HG03442 (cell line): ENCODE data around the gene CSH1.
"Not testable (repeated sequence)": the region's sequence is repeated elsewhere in the genome, so short reads cannot be mapped to it uniquely, and the experiment has no call there.

Experiments used
- ATAC-seq: cut with Tn5 transposase; IDR thresholded peaks from one replicate; pipeline ENCODE4 v1.9.1; 2021; ENCODE audit warnings: mild to moderate bottlenecking, moderate library complexity; ENCODE audit not compliant: unreplicated experiment

The CSH1 gene

DNA sequence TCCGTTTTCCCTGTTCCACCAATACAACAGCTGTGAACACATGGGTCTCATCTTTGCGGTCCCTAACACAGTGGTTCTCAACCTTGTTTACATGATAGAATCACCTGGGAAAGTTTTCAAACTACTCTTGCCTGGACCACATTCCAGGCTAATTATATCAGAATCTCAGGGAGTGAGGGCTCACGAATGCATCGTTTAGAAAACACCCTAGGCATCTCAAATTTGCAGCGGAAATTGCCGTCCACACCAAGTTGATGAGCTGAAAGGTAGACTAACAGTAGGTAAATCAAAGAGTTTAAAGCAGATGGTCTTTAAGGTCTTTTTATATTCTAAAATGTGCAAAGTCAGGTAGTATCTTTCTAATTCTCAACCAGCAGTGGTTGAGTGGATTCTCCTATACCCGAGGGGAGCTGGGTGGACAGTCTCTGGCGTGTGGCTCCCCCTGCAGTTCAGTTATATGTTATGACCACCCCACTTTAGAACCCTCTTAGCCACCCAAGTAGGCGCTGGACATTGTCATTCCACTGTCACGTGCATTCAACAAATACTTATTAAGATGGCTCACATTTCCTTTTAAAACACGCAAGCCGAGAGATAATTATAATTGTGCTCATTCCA is 10.9 kb upstream of the CSH1 start:
- not testable (repeated sequence) for ATAC-seq

DNA sequence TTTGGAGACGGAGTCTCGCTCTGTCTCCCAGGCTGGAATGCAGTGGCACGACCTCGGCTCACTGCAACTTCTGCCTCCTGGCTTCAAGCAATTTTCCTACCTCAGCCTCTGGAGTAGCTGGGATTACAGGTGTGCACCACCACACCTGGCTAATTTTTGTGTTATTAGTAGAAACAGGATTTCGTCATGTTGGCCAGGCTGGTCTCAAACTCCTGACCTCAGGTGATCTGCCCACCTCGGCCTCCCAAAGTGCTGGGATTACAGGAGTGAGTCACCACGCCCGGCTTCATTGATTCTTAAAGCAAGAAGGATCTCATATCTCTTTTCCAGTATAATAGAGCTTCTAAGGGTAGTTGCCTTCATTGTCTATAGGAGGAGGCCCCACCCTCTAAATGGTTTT is 8.4 kb upstream of the CSH1 start:
- not testable (repeated sequence) for ATAC-seq

DNA sequence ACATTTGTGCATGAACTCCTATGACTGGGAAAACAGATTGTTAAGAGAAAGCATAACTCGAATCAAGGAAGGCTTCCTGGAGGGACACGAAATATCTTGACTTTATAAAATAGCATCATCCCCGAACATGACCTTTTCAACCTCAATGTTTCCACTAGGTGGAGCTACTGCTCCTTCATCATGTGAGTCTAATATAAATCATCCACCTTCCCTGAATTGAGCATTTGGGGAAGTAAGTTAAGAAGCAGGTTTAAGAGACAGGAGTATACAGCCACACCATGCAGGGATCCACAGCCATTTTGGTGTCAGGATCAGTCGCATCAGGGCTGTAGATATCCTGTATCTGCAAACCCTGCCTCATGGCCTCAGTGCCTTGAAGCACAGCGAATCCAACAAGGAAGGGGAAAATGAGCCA is 7.4 kb upstream of the CSH1 start:
- ATAC-seq, result not testable (repeated sequence)

DNA sequence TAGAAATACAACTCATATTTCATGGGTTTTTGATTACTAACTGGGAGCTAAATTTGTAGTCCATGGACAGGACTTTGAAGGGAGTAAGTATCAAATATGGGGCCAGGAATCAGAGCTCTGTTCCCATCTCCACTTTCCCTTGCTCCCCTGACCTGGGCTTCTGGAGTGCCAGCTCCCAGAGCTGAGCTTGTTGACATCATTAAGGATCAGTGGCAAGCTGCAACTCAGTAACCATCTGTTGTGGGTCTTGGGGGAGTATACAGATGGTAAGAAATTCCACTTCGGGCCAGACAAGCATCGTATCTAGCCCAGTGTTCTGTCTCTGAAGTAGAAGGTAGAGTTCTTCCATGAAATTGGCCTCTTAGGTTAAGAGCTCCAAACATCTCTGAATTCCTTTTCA is 5.6 kb upstream of the CSH1 start:
- ATAC-seq, result not testable (repeated sequence)

DNA sequence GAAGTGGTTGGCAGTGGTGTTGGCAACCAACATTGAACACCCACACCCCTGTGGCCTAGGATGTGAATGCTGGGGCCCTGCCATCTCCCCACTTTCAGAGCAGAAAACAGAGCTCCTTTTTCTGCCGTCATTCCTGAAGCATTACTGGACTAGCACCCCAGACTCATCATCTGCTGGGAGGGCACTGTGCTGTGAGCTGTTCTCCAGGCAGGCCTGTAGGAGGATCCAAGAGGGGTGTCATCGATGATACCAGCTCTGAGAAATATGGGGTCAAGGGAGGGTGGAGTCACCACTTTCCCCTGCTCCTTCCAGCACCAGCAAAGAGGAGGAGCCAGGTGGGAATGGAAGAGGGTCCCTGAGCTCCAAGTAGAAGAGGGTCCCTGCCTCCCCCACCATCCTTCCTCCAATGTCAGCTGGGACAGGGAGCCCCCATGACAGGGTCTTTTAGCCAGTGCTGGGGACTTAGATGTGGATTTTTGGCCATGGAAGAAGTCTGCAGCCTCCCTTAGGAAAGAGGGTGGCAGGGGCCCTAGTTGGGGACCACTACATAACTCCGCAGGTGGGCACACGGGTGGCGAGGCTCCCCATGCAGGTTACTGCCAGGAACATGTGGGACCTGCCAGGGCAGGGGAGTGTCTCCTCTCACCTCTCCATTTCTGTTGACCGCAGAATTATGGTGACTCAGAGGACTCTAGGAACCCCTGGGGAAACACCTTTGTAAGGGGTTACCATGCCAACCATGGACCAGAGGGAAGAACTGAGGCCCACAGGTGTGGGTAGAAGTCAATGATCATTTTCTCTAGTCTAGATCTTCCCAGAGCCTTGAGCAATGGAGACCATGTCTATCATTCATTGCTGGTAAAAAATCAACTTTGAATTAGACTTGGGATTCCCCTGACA is 2.8 kb upstream of the CSH1 start:
- peak; percentile 43 for ATAC-seq

DNA sequence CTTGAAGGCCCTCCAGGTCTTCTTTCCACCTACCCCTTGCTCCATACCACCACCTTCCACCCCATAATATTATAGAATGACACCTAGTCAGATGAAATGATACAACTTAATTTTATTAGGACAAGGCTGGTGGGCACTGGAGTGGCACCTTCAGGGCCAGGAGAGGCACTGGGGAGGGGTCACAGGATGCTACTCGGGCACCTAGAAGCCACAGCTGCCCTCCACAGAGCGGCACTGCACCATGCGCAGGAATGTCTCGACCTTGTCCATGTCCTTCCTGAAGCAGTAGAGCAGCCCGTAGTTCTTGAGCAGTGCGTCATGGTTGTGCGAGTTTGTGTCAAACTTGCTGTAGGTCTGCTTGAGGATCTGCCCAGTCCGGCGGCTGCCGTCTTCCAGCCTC is 1.6 kb downstream of the CSH1 start:
- not testable (repeated sequence) for ATAC-seq

DNA sequence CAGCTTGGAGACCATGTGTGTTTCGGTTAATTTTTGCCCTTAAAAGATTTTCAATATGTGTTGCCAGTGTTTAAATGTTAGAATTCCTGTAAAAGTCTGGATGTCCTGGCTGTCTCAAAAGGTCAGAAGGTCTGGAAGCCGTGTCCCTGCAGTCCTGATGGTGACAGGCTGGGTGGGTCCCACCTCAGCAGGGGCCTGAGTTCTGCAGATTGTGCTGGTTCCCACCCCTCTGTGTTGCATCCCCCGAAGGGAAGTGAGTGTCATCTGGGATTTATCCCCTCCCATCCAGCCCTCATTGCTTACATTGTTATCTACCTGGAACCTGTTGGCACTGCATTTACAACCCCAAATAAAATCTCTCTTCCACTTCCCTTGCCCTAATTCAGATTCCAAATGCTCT is 2.4 kb downstream of the CSH1 start:
- not testable (repeated sequence) for ATAC-seq

DNA sequence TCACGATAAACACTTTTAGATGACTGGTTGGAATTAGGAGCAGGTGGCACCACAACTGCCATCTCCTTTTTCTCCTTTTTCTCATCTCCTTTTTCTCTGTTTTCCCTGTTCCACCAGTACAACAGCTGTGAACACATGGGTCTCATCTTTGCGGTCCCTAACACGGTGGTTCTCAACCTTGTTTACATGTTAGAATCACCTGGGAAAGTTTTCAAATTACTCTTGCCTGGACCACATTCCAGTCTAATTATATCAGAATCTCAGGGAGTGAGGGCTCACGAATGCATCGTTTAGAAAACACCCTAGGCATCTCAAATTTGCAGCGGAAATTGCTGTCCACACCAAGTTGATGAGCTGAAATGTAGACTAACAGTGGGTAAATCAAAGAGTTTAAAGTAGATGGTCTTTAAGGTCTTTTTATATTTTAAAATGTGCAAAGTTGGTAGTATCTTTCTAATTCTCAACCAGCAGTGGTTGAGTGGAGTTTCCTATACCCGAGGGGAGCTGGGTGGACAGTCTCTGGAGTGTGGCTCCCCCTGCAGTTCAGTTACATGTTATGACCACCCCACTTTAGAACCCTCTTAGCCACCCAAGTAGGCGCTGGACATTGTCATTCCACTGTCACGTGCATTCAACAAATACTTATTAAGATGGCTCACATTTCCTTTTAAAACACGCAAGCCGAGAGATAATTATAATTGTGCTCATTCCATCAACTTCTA is 3.9 kb downstream of the CSH1 start:
- not testable (repeated sequence) for ATAC-seq

DNA sequence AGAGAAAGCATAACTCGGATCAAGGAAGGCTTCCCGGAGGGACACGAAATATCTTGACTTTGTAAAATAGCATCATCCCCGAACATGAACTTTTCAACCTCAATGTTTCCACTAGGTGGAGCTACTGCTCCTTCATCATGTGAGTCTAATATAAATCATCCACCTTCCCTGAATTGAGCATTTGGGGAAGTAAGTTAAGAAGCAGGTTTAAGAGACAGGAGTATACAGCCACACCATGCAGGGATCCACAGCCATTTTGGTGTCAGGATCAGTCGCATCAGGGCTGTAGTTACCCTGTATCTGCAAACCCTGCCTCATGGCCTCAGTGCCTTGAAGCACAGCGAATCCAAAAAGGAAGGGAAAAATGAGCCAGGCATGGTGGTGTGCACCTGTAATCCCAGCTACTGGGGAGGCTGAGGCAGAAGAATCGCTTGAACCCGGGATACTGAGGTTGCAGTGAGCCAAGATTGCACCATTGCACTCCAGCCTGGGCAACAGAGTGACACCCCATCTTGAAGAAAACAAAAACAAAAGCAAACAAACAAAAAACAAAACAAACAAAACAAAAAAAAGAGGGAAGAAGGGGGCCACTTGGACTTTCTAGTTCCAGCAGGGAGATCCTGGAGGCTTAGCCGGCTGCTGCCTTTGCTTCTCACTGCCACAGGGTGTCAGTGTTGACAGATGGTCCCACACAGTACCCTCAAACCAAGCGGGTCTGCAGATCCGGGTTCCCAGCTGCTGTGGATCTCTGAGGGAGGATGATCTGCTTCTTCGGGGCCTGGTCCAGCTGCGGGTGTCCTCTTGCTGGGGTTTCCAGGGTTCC is 7.1 kb downstream of the CSH1 start:
- ATAC-seq, result not testable (repeated sequence)

DNA sequence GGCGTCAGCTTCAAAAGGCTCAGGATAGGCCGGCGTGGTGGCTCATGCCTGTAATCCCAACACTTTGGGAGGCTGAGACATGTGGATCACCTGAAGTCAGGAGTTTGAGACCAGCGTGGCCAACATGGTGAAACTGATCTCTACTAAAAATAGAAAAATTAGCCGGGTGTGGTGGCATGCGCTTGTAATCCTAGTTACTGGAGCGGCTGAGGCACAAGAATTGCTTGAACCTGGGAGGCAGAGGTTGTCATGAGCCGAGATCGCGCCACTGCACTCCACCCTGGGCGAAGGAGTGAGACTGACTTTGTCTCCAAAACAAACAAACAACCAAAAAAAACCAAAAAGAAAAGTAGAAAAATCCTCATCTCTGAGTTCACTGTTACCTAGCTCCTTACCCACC is 11.3 kb downstream of the CSH1 start:
- ATAC-seq, result not testable (repeated sequence)

DNA sequence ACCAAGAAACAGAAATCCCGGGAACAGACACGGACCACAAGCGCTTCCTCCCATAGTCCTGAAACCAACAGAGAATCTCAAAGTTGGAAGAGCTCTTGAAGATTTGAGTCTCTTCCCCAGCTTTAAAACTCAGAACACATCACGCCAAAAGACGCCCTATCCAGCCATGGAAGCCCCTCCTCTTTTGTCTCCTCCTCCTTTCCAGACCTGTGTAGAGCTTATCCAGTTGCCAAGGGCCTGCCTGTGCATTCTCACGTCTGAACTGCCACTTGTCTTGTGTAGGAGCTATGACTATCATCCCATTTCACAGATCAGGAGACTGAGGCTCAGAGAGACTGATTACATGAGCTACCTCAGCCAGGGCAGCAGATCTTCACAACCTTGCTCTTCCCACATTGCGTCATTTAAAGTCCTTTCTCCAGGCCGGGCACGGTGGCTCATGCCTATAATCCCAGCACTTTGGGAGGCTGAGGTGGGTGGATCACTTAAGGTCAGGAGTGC is 13.7 kb downstream of the CSH1 start:
- ATAC-seq, result not testable (repeated sequence)

DNA sequence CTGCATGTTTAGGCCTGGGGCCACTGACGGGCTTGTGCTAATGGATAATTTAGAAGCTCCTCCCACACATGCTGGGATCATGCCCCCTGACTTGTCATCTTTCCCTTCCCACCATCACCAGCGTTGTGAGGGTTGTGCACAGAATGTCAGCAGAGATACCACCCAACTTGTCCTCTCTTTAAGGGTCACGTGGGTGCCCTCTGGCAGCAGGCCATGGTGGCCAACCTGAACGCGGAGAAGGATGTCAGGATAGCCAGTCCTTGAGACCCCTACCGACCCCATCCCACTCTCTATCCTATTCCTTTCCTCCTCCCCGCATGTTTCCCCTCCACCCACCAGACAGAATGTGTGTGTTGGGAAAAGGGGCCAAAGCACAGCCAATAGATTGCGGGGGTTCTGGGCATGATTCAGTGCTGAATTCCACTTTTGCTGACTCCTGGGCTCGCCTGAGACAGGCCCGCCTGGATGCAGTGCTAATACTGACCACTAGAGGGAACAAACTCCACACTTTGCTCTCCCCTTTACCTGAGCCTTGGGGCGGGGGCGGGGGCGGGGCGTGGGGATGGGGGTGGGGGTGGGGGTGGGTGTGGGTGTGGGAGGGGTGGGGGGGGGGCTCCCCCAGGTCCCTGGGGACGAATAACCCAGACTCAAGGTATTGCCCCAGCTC is 14.3 kb downstream of the CSH1 start, which contains the start of gene GH2:
TSS of gene GH2 (minus strand) at position 10 of the 667 bp plus-strand sequence. CDS start 143 bp downstream, outside the sequence.
- ATAC-seq, result no peak

DNA sequence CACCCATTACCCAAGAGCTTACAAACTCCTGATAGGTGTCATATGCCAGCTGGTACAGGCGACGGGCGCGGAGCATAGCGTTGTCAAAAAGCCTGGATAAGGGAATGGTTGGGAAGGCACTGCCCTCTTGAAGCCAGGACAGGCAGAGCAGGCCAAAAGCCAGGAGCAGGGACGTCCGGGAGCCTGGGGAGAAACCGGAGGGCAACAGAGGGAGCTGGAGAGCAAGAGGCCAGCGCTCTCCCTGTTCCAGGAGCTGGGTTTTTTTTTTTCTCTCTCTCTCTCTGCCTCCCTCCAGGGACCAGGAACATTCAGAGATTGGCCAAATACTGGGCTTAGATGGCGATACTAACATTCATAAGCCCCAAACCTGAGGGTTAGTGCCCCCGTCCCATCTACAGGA is 15.0 kb downstream of the CSH1 start:
- not testable (repeated sequence) for ATAC-seq

DNA sequence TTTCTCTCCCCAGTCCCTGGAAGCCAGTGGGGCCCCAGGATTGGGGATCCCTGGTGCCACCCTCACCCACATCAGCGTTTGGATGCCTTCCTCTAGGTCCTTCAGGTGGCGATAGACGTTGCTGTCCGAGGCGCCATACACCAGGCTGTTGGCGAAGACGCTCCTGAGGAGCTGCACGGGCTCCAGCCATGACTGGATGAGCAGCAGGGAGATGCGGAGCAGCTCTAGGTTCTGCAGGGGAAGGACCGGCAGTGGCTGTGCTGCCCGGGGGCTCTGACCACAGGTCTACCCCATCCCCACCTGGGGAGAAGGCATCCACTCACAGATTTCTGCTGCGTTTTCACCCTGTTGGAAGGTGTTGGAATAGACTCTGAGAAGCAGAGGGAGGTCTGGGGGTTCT is 15.7 kb downstream of the CSH1 start:
- ATAC-seq, result no peak

DNA sequence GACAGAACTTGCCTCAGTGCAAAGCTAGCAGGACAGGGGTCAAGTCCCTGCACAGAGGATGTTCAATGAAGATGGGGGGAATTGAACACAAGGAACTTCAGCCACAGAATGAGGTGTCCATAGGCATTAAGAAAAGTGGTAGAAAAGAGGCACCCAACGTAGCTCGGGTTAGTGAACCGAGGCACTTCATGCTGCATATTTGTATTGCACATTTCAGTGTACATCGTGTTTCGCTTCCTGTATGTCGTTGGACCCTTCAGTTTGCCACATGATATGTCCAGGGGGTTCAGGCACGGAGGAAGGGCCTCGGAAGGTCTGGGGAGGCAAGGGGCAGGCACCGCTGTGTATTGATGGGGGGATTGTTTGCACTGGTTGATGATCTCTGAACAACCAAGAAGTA is 18.0 kb downstream of the CSH1 start:
- not testable (repeated sequence) for ATAC-seq

DNA sequence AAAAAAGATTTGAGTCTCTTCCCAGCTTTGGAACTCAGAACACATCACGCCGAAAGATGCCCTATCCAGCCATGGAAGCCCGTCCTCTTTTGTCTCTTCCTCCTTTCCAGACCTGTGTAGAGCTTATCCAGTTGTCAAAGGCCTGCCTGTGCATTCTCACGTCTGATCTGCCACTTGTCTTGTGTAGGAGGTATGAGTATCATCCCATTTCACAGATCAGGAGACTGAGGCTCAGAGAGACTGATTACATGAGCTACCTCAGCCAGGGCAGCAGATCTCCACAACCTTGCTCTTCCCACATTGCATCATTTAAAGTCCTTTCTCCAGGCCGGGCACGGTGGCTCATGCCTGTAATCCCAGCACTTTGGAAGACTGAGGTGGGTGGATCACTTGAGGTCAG is 21.7 kb downstream of the CSH1 start:
- ATAC-seq, result not testable (repeated sequence)

DNA sequence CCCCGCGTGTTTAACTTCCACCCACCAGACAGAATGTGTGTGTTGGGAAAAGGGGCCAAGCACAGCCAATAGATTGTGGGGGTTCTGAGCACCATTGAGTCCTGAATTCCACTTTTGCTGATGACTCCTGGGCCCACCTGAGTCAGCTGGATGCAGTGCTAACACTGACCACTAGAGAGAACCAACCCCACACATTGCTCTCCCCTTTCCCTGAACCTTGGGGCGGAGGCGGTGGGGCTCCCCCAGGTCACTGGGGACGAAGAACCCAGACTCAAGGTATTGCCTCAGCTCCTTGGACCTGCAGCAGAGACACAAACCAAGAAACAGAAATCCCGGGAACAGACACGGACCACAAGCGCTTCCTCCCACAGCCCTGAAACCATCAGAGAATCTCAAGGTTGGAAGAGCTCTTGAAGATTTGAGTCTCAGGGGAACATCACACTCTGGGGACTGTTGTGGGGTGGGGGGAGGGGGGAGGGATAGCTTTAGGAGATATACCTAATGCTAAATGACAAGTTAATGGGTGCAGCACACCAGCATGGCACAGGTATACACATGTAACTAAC is 22.2 kb downstream of the CSH1 start:
- not testable (repeated sequence) for ATAC-seq

DNA sequence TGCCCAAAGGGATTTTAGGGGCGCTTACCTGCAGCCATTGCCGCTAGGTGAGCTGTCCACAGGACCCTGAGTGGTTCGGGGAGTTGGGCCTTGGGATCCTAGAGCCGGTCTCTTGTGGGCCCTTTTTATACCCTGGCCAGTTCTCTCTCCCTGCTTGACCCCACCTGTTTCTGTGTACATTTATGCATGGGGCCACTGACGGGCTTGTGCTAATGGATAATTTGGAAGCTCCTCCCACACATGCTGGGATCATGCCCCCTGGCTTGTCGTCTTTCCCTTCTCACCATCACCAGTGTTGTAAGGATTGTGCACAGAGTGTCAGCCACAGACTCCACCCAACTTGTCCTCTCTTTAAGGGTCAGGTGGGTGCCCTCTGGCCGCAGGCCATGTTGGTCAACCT is 22.8 kb downstream of the CSH1 start, which contains the start of gene CSH2:
TSS of gene CSH2 (minus strand) at position 101 of the 400 bp plus-strand sequence. CDS start at position 38, 63 bp downstream.
- ATAC-seq, result not testable (repeated sequence)

DNA sequence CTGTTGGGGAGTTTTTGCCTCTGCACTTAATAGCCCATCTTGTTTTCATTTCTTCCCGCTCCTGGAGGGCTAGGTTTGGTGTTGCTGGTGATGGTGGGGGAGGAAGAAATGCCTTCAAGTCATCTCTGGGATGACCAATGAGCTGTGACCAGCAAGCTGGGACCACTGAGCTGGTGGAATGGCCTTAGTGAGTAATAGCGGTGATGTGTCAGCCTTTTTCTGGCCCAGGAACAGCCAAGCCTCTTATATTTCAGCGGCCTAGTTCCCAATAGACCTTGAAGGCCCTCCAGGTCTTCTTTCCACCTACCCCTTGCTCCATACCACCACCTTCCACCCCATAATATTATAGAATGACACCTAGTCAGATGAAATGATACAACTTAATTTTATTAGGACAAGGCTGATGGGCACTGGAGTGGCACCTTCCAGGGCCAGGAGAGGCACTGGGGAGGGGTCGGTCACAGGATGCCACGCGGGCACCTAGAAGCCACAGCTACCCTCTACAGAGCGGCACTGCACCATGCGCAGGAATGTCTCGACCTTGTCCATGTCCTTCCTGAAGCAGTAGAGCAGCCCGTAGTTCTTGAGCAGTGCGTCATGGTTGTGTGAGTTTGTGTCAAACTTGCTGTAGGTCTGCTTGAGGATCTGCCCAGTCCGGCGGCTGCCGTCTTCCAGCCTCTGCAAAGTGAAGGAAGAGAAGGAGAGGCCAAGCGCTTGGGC is 24.6 kb downstream of the CSH1 start:
- ATAC-seq, result not testable (repeated sequence)
